AG04450 (cell line): ENCODE results near the gene UQCRC1. TPM values are rescaled to one million over a fixed set of nuclear protein-coding genes. Genes with fewer than 3 reads are reported as not detected.

Source experiments
- CTCF ChIA-PET: fragments of 300-600, 350-600 bp; formaldehyde crosslinking; extraction: SDS; loops from one replicate; lab custom pipeline; 2022; ENCODE audit warnings: antibody characterized with exemption, inconsistent platforms; lab: Charles Lee
- POLR2A ChIA-PET: fragments of 350-600 bp; formaldehyde crosslinking; extraction: SDS; loops from one replicate; lab custom pipeline; 2021; ENCODE audit warnings: antibody characterized with exemption, inconsistent platforms; lab: Yijun Ruan, JAX
- DNase-seq: peaks from one replicate; pipeline ENCODE4 v3.0.0-alpha.2; 2011; ENCODE audit warnings: low read depth, low spot score
- H3K27ac ChIP-seq: one replicate; pipeline ENCODE4 v1.5.1; 2012; ENCODE audit warnings: low read depth, low read length, control low read depth
- H3K27me3 ChIP-seq: one replicate; pipeline ENCODE4 v1.6.0; 2012; ENCODE audit warnings: low read length; ENCODE audit not compliant: control insufficient read depth, insufficient read depth
- H3K4me3 ChIP-seq: 2 replicates; pipeline ENCODE4 v1.5.1; 2011; ENCODE audit warnings: mild to moderate bottlenecking, low read depth, low read length, control low read depth
- H3K9me3 ChIP-seq: 2 replicates; pipeline ENCODE4 v1.5.1; 2012; ENCODE audit warnings: low read length; ENCODE audit not compliant: control insufficient read depth, insufficient read depth
- polyA plus RNA-seq: library from polyadenylated mRNA; depleted of rRNA; stranded (reverse); fragments of >200 nt; gene quantifications from 2 replicates; pipeline ENCODE4 v1.2.3, GENCODE V29; 2011
- TF ChIP-seq, protein P1 (sequence below): IDR thresholded peaks from 2 replicates; pipeline ENCODE4 v1.5.1; 2011; ENCODE audit warnings: low read depth, low read length, control low read depth, inconsistent platforms

Gene UQCRC1
- polyA plus RNA-seq, 1 experiment: 379 TPM

DNA sequence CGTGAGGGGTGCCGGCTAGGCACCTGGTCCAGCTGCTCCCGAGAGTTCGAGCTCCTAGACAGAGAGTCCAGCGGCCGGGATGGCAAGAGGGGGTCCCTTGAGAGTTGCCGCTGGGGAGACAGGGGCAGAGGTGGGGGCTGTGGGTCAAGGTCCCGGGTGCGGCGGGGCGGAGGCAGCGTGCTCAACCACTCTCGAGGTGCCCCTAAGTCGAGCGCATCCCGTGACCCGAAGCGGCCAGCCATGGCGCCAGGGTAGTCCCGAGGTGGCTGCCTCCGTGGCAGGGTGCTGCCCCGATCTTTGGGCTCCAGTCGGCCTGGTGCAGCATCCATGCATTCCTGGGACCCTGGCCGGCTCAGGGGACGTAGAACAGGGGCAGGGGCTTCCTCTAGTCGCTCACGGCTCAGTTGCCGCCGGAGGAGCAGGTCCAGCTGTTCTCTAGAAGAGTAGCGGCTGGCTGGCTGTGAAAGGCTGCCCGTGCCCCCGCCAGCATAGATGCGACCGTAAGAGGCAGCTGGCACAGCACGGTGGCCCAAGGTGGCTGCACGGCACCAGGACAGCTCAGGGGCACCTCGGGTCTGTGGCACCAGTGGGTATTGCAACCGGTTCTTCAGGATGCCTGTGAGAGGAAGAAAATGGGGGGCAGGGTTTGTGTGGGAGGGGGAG, 30.6 kb upstream of the UQCRC1 start:
- no peak for DNase-seq
- POLR2A ChIA-PET: interaction anchor here (0.6 kb wide), 1 partner anchor 21 kb away, joined by 3 read pairs; no protein-coding TSS in a partner anchor
- Histone ChIP-seq H3K27me3 (peaks cover 10% of the 10 kb centered on the region), H3K27ac (no peak overlapping the region), H3K9me3 (peaks cover under 1% of the 10 kb centered on the region; the same call in 1 of the 2 replicates), H3K4me3 (no peak overlapping the region)
- TF ChIP-seq, protein P1, sequence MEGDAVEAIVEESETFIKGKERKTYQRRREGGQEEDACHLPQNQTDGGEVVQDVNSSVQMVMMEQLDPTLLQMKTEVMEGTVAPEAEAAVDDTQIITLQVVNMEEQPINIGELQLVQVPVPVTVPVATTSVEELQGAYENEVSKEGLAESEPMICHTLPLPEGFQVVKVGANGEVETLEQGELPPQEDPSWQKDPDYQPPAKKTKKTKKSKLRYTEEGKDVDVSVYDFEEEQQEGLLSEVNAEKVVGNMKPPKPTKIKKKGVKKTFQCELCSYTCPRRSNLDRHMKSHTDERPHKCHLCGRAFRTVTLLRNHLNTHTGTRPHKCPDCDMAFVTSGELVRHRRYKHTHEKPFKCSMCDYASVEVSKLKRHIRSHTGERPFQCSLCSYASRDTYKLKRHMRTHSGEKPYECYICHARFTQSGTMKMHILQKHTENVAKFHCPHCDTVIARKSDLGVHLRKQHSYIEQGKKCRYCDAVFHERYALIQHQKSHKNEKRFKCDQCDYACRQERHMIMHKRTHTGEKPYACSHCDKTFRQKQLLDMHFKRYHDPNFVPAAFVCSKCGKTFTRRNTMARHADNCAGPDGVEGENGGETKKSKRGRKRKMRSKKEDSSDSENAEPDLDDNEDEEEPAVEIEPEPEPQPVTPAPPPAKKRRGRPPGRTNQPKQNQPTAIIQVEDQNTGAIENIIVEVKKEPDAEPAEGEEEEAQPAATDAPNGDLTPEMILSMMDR: no peak
- CTCF ChIA-PET: no interaction called here

DNA sequence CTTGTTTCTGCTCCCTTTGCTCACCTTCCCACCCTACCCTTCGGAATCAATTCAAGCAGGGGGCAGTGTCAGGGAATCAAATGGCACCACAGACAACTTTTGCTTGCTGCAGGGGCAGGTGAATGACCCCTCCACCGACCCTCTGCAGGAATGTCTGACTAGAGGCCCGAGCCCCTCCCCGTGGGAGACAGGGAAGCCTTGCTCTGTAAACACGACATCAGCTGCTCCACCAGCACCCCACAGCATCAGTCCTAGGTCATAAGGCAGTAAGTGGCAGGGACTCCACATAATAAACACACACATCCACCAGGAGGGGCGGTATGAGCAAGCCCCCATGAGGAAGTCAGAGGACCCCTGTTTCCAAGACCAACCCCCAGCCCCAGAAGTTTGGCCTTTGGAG, 27.9 kb upstream of the UQCRC1 start:
- ChIA-PET CTCF (no interaction called here), POLR2A (interaction anchor here (0.6 kb wide), 1 partner anchor 35 kb away, joined by 3 read pairs; no protein-coding TSS in a partner anchor)
- peaks cover 6% of the 10 kb centered on the region for H3K27me3 ChIP-seq
- TF ChIP-seq, protein P1: no peak
- no peak for DNase-seq
- H3K27ac ChIP-seq: no peak overlapping the region
- no peak overlapping the region for H3K4me3 ChIP-seq
- peaks cover 3% of the 10 kb centered on the region; the same call in 1 of the 2 replicates for H3K9me3 ChIP-seq

DNA sequence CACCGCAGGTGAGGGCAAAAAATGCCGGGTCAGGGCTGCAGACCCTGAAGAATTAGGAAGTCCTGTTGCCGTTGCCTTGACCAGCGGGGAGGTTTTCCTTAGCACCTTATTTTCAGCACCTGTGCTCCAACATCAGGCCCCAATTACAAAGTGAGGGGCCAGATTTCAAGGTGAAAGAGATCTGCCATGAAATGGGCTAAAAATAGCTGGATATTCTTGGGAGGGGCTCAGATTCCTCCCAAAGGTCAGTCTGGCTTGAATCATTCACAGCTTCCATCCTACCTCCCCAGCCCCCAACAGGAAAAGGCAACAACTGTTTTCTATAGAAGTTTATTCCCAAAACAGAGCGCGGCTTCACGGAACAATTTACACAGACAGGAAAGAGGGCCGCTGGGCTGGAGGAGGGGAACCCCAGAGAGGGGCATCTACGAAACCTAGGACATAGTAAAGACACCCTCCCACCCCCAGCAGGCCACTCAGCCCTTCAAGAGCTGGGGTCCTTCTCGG, 26.8 kb upstream of the UQCRC1 start:
- DNase-seq: no peak
- Histone ChIP-seq H3K4me3 (peak overlapping the region; percentile 86), H3K27ac (no peak overlapping the region), H3K9me3 (peaks cover 3% of the 10 kb centered on the region; the same call in 1 of the 2 replicates), H3K27me3 (peaks cover 6% of the 10 kb centered on the region)
- TF ChIP-seq, protein P1: no peak
- ChIA-PET CTCF (interaction anchor here (0.5 to 2.7 kb wide), 13 partner anchors 9 to 200 kb away, joined by 3 to 18 read pairs (median 6); partner anchors contain the start of gene CELSR3), POLR2A (interaction anchor here (0.9 to 2.2 kb wide), 10 partner anchors 13 to 81 kb away, joined by 3 to 19 read pairs (median 10); partner anchors contain the start of genes CELSR3, IP6K2 and UQCRC1)

DNA sequence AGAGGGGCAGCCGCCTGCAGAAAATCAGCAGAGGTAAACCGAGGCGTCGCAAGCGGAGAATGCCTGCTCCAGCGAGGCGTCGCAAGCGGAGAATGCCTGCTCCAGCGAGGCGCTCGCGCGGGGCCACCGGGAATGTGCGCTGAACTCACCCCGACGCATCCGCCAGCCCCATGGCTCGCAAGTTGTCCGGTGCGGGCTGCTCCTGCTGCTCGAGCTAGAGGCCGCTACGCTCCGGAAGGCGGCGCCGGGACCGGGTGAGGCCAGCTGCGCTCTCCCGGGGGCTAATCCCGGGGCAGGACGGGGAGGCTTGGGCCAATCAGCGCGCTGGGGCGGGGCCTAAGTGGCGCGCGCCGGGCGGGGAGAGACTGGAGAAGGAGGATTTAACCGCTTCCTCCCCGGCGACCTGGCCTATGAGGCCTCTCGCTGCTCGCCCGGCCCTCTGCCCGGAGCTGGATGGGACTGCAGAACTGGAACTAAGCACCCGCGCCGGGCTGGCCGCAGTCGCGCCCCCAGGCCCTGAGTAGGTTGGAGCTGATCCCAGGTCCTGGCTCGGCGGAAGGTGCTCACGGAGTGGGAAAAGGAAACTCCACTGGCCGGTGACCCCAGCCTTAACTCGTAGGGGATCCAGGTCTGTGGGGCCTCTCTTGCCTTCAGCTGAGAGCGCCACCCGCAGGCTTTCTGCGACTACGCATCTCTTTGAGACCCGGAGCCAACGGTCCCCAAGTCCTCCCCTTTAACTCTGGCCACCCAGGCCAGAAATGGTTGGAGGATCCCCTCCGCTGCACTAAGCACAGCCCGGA, 26.0 kb upstream of the UQCRC1 start, which contains the start of gene SLC26A6:
Gene SLC26A6, minus strand, starts transcription at position 240 of the 800 bp plus-strand sequence. Its CDS starts 68 bp downstream, at position 172.
- POLR2A ChIA-PET: interaction anchor here (0.5 to 2.2 kb wide), 16 partner anchors 12 to 1288 kb away, joined by 3 to 19 read pairs (median 4); partner anchors contain the start of genes CELSR3, IP6K2, PFKFB4 and UQCRC1
- TF ChIP-seq, protein P1: peak; percentile 72
- peak within 1 kb of the TSS; percentile 86 for H3K4me3 ChIP-seq
- CTCF ChIA-PET: interaction anchor here (0.5 to 2.7 kb wide), 15 partner anchors 9 to 199 kb away, joined by 3 to 18 read pairs (median 5); partner anchors contain the start of genes CELSR3 and NCKIPSD
- H3K27me3 ChIP-seq: peaks cover 6% of the 10 kb centered on the region
- H3K27ac ChIP-seq: peak within 1 kb of the TSS; percentile 65
- peaks cover 3% of the 10 kb centered on the region; the same call in 1 of the 2 replicates for H3K9me3 ChIP-seq
- DNase-seq: peak; percentile 90
